Astrocyte of the spinal cord (primary cell): ENCODE results near the gene PSG11.
"Not testable (repeated sequence)": the region's sequence is repeated elsewhere in the genome, so short reads cannot be mapped to it uniquely, and the experiment has no call there.

Experiments used
- DNase-seq: peaks from one replicate; pipeline ENCODE4 v3.0.0; 2011; ENCODE audit warnings: low read depth, low spot score
- H3K4me3 ChIP-seq: 2 replicates; pipeline ENCODE4 v1.5.1; 2011; ENCODE audit warnings: low read depth, mild to moderate bottlenecking, low read length, moderate library complexity
- CTCF ChIP-seq: IDR thresholded peaks from 2 replicates; pipeline ENCODE4 v1.5.1; 2012; ENCODE audit warnings: low read depth, mild to moderate bottlenecking, low read length, inconsistent platforms
- in situ Hi-C: cut with HindIII; loops from 2 replicates; pipeline ENCODE4 v1.10.0; 2017; ENCODE audit warnings: low sequenced_read_pairs

PSG11 gene

GRCh38 chr19:43019588-43019987 lies 6.7 kb downstream of the PSG11 start:
- H3K4me3 ChIP-seq, in situ Hi-C loops, DNase-seq: not testable (repeated sequence)
- TF ChIP-seq CTCF = peak; percentile 13

- H3K4me3 ChIP-seq, DNase-seq, in situ Hi-C loops: not testable (repeated sequence)
These were observed 20.4 kb downstream of the PSG11 start for GRCh38 chr19:43005841-43006240.

GRCh38 chr19:43004846-43005245 lies 21.4 kb downstream of the PSG11 start:
- DNase-seq = not testable (repeated sequence)

GRCh38 chr19:43003634-43004033 lies 22.6 kb downstream of the PSG11 start:
- DNase-seq, H3K4me3 ChIP-seq, in situ Hi-C loops: not testable (repeated sequence)

More at GRCh38 chr19:43004846-43005245, 21.4 kb downstream of the PSG11 start:
- H3K4me3 ChIP-seq, in situ Hi-C loops: not testable (repeated sequence)

DNA sequence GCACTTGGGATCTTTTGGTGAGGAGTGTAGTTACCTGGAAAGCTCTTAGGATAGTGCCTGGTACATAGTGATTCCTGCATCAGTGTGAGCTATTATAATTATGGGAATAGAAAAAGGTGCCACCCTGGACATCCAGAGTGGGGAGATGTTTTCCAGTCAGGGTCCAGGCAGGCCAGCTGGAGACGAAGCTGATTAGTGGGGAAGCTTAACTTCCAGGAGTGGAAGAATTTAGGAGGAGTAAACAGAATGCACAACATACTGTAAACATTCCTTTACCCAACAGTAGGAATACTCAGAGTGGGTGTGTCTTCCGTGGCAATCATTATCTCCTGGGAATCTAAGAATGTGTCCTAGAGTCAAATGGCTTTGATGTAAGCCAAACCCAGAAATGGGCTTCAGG lies 23.3 kb downstream of the PSG11 start:
- in situ Hi-C loops, H3K4me3 ChIP-seq, DNase-seq: not testable (repeated sequence)

GRCh38 chr19:42996161-42996560 lies 30.1 kb downstream of the PSG11 start:
- in situ Hi-C loops, DNase-seq, H3K4me3 ChIP-seq: not testable (repeated sequence)

- DNase-seq, in situ Hi-C loops, H3K4me3 ChIP-seq: not testable (repeated sequence)
These were observed 34.2 kb downstream of the PSG11 start for GRCh38 chr19:42992029-42992604.

GRCh38 chr19:42989851-42990250 lies 36.4 kb downstream of the PSG11 start:
- no peak for TF ChIP-seq CTCF
- DNase-seq = no peak
- in situ Hi-C loops = no loop called here
- no peak overlapping the region for H3K4me3 ChIP-seq

GRCh38 chr19:42989186-42989585 lies 37.1 kb downstream of the PSG11 start:
- in situ Hi-C loops, DNase-seq: not testable (repeated sequence)

GRCh38 chr19:42988206-42988605 lies 38.1 kb downstream of the PSG11 start:
- DNase-seq, H3K4me3 ChIP-seq, in situ Hi-C loops: not testable (repeated sequence)

More at GRCh38 chr19:42989186-42989585, 37.1 kb downstream of the PSG11 start:
- H3K4me3 ChIP-seq = not testable (repeated sequence)

DNA sequence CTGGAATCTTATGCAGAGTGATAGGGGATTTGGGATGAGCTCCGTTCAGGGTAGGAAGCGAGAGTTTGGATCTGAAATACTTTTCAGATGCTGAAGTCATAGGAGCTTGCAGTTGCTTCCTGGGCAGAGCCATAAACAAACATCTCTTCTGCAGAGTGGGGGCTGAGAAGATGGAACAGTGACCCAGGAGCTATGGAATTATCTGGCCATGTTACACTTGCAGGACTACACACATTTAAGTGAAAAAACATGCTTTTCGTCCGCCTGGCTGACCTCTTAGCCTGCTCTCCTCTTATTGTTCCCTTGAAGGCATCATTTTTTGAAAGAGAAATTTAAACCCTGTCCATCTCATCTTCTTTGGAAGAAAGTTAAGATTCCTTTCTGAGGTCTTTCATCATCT lies 40.7 kb downstream of the PSG11 start:
- no peak for DNase-seq
- no peak overlapping the region for H3K4me3 ChIP-seq
- in situ Hi-C loops = no loop called here
- TF ChIP-seq CTCF = no peak

DNA sequence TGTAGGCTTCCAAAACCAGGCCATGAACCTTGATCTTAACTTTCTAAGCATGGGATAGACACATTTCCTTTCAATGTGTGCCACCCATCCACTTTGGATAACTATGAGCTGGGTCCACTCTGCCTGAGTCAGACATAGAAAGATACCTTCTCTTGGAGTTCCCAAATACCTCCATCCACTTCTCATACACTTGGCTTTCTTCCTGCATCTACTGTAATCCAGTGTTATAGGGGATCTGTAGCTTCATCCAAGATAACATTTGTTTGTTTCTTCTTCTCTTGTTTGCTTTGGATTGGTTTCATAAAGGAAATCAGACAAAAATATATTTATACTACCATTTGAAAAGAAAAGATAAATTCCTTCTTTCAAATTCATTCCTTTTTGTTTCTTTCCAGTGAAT lies 44.2 kb downstream of the PSG11 start:
- in situ Hi-C loops, DNase-seq, H3K4me3 ChIP-seq: not testable (repeated sequence)

DNA sequence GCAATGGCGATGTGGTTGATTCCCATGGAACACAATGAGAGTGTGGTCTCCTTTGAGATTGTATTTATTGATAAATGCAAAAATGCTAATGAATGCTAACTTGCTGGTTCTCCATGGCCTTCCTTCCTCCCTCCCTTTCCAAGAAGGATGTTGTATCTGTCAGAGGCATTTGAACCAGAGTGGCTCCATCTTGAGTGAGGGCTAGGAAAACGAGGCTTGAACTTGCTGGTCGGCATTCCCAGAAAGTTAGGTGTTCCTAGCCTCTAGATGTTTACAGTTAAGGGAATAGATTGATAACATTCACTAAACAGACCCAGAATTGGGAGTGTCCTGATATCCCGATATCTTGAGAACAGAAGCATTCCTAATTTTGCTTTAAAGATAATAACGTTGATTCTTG lies 54.8 kb downstream of the PSG11 start:
- H3K4me3 ChIP-seq, DNase-seq, in situ Hi-C loops: not testable (repeated sequence)
